ENCODE measurements around the gene MRPL48.

The MRPL48 gene

GRCh38 chr11:73789279-73789670, 1.6 kb downstream of the MRPL48 start:
- Histone ChIP-seq H3K36me3 (replicated peaks) (peaks cover 2% of the 10 kb centered on the region), H3K27me3 (replicated peaks) (no peaks in the 10 kb centered on the region), H3K27ac (no peak overlapping the region), H3K4me3 (ENCODE audit: low read depth, low read length) (no peak overlapping the region)
- in situ Hi-C loops (cut with HindIII; ENCODE audit: low pct_ligation_motif_present, low sequenced_read_pairs): no loop called here
- no peak for DNase-seq
- no peak for TF ChIP-seq CTCF (IDR thresholded peaks at IDR 0.05; ENCODE audit: low read depth, low read length, missing control alignments)

- in situ Hi-C loops (cut with HindIII; ENCODE audit: low pct_ligation_motif_present, low sequenced_read_pairs): no loop called here
- no peak overlapping the region for H3K4me3 ChIP-seq (ENCODE audit: low read depth, low read length)
- no peak for TF ChIP-seq CTCF (IDR thresholded peaks at IDR 0.05; ENCODE audit: low read depth, low read length, missing control alignments)
- H3K27me3 ChIP-seq (replicated peaks): no peaks in the 10 kb centered on the region
- H3K27ac ChIP-seq: no peak overlapping the region
- no peak for DNase-seq
- H3K36me3 ChIP-seq (replicated peaks): peaks cover 2% of the 10 kb centered on the region
Measured at GRCh38 chr11:73792584-73792983, 4.9 kb downstream of the MRPL48 start.

DNA sequence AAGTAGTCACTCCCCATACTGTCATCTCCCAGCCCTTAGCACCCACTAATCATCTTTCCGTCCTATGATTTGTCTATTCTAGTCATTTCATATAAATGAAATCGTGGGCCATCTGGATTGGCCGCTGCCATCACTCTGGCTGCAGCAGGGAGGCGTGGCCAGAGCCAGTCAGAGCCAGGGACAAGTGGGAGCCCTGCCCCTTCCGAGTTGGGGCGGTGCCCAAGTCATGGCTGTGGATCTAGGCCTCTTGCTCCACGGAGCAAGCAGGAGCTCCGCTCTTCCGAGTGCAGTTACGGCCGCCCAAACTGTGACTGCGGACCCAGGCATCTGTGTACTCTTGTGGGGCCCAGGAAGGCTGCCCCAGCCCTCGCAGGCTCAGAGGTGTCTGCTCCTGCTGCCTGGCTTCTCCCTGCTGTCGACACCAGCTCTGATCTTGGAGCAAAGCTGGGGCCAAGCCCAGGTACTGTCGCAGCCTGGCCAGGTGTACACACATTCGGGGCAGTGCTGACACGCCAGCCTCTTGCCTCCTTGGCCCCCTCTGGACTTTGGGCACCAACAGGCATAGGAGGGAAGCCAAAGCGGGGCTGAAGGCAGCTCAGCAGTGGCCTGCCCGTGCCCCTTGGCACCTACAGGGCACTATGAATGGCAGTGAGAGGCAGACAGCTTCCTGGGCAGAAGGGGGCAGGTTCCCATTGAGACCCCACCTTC, 8.4 kb downstream of the MRPL48 start:
- no peak overlapping the region for H3K4me3 ChIP-seq (ENCODE audit: low read depth, low read length)
- no peak for DNase-seq
- H3K36me3 ChIP-seq (replicated peaks): peaks cover 2% of the 10 kb centered on the region
- in situ Hi-C loops (cut with HindIII; ENCODE audit: low pct_ligation_motif_present, low sequenced_read_pairs): no loop called here
- TF ChIP-seq CTCF (IDR thresholded peaks at IDR 0.05; ENCODE audit: low read depth, low read length, missing control alignments): no peak
- H3K27me3 ChIP-seq (replicated peaks): no peaks in the 10 kb centered on the region
- H3K27ac ChIP-seq: no peak overlapping the region

DNA sequence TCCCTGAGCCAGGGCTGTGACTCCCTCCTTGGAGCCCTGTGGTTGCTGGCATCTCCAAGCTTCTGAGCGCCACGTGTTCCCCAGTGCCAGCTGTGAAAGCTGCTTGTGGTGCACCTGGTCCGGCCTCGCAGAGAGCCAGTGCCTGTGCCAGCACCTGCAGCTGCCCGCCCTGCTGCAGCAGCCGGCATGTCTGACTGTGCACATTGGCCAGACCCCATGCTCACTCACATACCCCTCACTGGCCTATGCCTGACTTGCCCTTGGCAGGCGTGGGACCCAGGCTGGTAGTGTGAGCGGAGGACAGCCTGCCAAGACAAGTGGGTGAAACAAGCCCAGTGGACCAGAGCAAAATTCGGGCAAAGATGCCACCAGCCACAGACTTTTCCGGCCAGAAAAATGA, 9.8 kb downstream of the MRPL48 start:
- Histone ChIP-seq H3K36me3 (replicated peaks) (no peaks in the 10 kb centered on the region), H3K27ac (no peak overlapping the region), H3K4me3 (ENCODE audit: low read depth, low read length) (no peak overlapping the region), H3K27me3 (replicated peaks) (no peaks in the 10 kb centered on the region)
- no peak for TF ChIP-seq CTCF (IDR thresholded peaks at IDR 0.05; ENCODE audit: low read depth, low read length, missing control alignments)
- DNase-seq: no peak
- in situ Hi-C loops (cut with HindIII; ENCODE audit: low pct_ligation_motif_present, low sequenced_read_pairs): no loop called here

- H3K4me3 ChIP-seq (ENCODE audit: low read depth, low read length): no peak overlapping the region
- H3K36me3 ChIP-seq (replicated peaks): no peaks in the 10 kb centered on the region
- in situ Hi-C loops (cut with HindIII; ENCODE audit: low pct_ligation_motif_present, low sequenced_read_pairs): no loop called here
- H3K27me3 ChIP-seq (replicated peaks): no peaks in the 10 kb centered on the region
- DNase-seq: no peak
- no peak overlapping the region for H3K27ac ChIP-seq
- no peak for TF ChIP-seq CTCF (IDR thresholded peaks at IDR 0.05; ENCODE audit: low read depth, low read length, missing control alignments)
Measured at GRCh38 chr11:73800276-73800806, 12.7 kb downstream of the MRPL48 start.

DNA sequence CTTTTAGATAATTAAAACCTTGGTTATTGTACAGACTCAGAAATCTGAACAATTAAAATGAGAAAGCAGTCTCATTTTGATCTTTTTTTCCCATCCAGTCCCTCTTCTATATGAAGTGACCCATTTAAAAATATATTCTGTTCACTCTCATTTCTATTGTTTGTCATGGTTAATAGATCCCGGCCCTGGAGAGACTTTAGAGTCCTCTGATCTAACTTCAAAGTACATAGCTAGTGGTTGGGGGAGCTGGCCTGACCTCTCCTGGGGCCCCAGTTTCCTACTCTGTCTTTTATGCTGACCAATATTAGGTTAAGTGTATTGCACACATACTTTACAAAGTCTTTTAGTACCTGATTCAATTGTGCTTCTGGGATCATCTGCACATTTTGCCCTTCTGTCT, 13.5 kb downstream of the MRPL48 start:
- Histone ChIP-seq H3K27me3 (replicated peaks) (no peaks in the 10 kb centered on the region), H3K4me3 (ENCODE audit: low read depth, low read length) (no peak overlapping the region), H3K27ac (no peak overlapping the region), H3K36me3 (replicated peaks) (no peaks in the 10 kb centered on the region)
- in situ Hi-C loops (cut with HindIII; ENCODE audit: low pct_ligation_motif_present, low sequenced_read_pairs): no loop called here
- DNase-seq: no peak
- no peak for TF ChIP-seq CTCF (IDR thresholded peaks at IDR 0.05; ENCODE audit: low read depth, low read length, missing control alignments)

All from brain microvascular endothelial cell (primary cell).